Choroid plexus epithelial cell (primary cell): ENCODE measurements around the gene ZNF486.
"Not testable (repeated sequence)": the region's sequence is repeated elsewhere in the genome, so short reads cannot be mapped to it uniquely, and the experiment has no call there.

Source experiments
- DNase-seq: peaks from one replicate; pipeline ENCODE4 v3.0.0-alpha.2; 2010; ENCODE audit warnings: low read depth
- H3K4me3 ChIP-seq: 2 replicates; pipeline ENCODE4 v1.5.1; 2011; ENCODE audit warnings: low read depth, mild to moderate bottlenecking, control low read depth, low read length, moderate library complexity
- TF ChIP-seq, protein P1 (sequence below): conservative IDR thresholded peaks from 2 replicates; pipeline ENCODE4 v1.5.1; 2011; ENCODE audit warnings: low read depth, mild to moderate bottlenecking, control low read depth, inconsistent platforms, low read length, moderate library complexity

ZNF486 gene

DNA sequence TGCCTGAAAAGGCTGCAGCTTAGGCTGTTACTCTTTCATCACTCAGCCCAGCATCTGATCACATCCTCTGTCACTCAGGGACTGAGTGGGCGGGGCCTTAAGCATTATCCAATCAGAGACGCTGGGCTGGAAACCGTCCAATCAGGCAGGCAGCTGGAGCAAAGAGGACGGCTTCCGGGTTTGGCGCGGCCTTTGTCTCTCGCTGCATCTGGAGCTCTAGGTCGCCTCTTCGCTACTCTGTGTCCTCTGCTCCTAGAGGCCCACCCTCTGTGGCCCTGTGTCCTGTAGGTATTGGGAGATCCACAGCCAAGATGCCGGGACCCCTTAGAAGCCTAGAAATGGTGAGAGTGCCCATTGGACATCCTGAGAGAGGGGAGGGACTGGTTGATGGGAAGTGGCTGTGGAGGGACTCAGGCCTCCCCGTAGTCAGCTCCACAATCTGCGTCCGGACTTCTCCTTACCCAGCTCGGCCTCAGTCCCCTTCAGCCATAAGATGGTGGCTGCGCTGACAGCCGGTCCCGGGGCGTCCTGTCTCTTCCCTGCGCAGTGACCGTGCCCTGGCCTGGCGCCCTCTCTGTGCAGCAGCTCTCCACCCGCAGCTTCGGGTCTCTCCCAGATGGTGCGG, at the start of gene ZNF486:
TSS of gene ZNF486 (plus strand) at position 195 of the 625 bp plus-strand sequence. CDS start at position 312, 117 bp downstream.
- TF ChIP-seq, protein P1, sequence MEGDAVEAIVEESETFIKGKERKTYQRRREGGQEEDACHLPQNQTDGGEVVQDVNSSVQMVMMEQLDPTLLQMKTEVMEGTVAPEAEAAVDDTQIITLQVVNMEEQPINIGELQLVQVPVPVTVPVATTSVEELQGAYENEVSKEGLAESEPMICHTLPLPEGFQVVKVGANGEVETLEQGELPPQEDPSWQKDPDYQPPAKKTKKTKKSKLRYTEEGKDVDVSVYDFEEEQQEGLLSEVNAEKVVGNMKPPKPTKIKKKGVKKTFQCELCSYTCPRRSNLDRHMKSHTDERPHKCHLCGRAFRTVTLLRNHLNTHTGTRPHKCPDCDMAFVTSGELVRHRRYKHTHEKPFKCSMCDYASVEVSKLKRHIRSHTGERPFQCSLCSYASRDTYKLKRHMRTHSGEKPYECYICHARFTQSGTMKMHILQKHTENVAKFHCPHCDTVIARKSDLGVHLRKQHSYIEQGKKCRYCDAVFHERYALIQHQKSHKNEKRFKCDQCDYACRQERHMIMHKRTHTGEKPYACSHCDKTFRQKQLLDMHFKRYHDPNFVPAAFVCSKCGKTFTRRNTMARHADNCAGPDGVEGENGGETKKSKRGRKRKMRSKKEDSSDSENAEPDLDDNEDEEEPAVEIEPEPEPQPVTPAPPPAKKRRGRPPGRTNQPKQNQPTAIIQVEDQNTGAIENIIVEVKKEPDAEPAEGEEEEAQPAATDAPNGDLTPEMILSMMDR = no peak
- H3K4me3 ChIP-seq = peak within 1 kb of the TSS; percentile 72
- peak; percentile 98 for DNase-seq

DNA sequence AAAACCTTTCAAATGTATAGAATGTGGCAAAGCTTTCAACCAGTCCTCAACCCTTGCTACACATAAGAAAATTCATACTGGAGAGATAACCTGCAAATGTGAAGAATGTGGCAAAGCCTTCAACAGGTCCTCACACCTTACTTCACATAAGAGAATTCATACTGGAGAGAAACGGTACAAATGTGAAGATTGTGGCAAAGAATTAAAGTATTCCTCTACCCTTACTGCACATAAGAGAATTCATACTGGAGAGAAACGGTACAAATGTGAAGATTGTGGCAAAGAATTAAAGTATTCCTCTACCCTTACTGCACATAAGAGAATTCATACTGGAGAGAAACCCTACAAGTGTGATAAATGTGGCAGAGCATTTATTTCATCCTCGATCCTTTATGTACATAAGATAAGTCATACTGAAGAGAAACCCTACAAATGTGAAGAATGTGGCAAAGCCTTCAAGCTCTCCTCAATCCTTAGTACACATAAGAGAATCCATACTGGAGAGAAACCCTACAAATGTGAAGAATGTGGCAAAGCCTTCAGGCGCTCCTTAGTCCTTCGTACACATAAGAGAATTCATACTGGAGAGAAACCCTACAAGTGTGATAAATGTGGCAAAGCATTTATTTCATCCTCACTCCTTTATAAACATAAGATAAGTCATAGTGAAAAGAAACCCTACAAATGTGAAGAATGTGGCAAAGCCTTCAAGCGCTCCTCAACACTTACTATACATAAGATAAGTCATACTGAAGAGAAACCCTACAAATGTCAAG, 48.8 kb upstream of the ZNF486 start:
- not testable (repeated sequence) for DNase-seq

DNA sequence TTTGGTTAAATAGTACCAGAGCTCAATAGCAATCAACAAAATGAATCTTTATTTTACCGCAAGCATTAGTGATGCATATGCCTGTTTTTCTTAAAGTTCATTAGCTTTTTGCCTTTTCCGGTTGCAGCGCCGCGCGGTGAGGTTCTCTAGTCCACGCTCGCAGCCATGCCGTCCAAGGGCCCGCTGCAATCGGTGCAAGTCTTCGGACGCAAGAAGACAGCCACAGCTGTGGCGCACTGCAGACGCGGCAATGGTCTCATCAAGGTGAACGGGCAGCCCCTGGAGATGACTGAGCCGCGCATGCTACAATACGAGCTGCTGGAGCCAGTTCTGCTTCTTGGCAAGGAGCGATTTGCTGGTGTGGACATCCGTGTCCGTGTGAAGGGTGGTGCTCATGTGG, 42.1 kb upstream of the ZNF486 start:
- DNase-seq = no peak
- H3K4me3 ChIP-seq = no peak overlapping the region
- TF ChIP-seq, protein P1 = no peak

More for the DNA sequence above, 48.8 kb upstream of the ZNF486 start:
- H3K4me3 ChIP-seq = not testable (repeated sequence)

DNA sequence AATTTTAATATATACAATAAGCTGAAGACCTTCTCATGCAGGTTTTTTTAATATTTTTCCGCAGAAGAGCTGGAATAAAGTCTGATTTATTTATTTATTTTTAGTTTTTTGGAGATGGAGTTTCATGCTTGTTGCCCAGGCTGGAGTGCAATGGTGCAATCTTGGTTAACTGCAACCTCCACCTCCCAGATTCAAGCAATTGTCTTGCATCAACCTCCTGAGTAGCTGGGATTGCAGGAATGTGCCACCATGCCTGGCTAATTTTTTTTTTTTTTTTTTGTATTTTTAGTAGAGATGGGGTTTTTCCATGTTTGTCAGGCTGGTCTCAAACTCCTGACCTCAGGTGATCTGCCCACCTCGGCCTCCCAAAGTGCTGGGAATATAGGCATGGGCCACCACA, 34.1 kb upstream of the ZNF486 start:
- H3K4me3 ChIP-seq, DNase-seq: not testable (repeated sequence)

DNA sequence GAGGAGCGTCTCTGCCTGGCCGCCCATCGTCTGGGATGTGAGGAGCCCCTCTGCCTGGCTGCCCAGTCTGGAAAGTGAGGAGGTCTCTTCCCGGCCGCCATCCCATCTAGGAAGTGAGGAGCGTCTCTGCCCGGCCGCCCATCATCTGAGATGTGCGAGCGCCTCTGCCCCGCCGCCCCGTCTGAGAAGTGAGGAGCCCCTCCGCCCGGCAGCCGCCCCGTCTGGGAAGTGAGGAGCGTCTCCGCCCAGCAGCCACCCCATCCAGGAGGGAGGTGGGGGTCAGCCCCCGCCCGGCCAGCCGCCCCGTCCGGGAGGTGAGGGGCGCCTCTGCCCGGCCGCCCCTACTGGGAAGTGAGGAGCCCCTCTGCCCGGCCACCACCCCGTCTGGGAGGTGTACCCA, 29.3 kb upstream of the ZNF486 start:
- H3K4me3 ChIP-seq, DNase-seq: not testable (repeated sequence)

DNA sequence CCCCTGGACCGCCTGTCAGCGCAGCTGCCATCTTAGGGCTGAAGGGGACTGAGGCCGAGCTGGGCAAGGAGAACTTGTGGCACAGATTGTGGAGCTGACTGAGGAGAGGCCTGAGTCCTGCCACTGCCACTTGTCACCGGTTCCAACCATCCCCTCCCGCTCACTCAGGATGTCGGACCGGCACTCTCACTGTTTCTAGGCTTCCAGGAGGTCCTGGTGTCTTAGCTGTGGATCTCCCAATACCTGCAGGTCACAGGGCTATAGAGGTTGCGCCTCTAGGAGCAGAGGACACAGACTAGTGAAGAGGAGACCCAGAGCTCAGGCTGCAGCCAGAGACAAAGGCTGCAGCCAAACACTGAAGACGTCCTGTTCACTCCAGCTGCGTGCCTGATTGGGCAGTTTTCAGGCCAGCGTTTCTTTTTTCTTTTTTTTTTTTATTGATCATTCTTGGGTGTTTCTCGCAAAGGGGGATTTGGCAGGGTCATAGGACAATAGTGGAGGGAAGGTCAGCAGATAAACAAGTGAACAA, 15.3 kb upstream of the ZNF486 start:
- H3K4me3 ChIP-seq = no peak overlapping the region
- TF ChIP-seq, protein P1 = no peak
- no peak for DNase-seq

DNA sequence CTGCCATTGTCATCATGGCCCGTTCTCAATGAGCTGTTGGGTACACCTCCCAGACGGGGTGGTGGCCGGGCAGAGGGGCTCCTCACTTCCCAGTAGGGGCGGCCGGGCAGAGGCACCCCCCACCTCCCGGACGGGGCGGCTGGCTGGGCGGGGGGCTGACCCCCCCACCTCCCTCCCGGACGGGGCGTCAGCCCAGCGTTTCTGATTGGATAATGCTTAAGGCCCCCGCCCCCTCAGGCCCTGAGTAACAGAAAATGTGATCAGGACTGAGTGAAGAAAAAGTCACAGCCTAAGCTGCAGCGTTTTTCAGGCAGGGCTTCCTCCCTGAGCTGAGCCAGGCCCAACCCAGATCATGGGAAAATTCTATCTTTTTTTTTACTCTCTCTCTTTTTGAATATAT, 14.5 kb upstream of the ZNF486 start:
- DNase-seq, H3K4me3 ChIP-seq: not testable (repeated sequence)

DNA sequence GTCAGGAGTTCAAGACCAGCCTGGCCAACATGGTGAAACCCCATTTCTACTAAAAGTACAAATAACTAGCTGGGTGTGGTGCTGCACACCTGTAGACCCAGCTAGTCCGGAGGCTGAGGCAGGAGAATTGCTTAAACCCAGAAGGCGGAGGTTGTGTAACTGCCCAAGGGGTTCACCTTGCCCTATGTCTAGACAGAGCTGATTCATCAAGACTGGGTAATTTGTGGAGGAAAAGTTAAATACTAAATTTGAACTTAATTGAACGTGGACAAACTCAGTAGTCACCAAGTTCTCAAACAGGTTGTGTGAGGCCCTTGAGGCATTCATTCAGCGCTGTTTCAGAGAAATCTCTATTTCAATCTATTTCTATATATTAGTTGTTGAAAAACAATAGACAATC, 13.7 kb upstream of the ZNF486 start:
- no peak overlapping the region for H3K4me3 ChIP-seq
- no peak for DNase-seq
- TF ChIP-seq, protein P1 = no peak

DNA sequence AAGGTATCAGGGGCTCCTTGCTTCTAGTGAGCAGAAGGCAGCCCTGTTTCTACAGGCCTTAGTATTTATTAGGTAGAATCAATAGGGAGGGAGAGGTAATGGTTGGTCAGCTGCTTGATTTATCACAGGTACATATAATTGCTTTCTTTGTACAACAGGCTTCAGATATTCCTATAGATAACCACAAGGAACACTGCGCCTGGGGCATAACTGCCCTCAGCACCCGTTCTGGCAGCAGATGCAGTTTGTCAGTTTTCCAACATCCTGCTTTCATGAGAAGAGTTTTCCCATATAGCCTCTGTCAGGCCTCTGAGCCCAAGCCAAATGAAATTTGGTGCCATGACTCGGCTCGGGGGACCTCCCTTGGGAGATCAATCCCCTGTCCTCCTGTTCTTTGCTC, 12.4 kb upstream of the ZNF486 start:
- TF ChIP-seq, protein P1 = no peak
- no peak for DNase-seq
- H3K4me3 ChIP-seq = no peak overlapping the region
